PC-3 (cell line): ENCODE data around the gene CDK5RAP2. TPM values are rescaled to one million over a fixed set of nuclear protein-coding genes. Genes with fewer than 3 reads are reported as not detected.

Source experiments
- ATAC-seq: fragments of 200-7000 bp; cut with Tn5 transposase; 2 replicates; pipeline ENCODE4 v1.9.1; 2020; ENCODE audit warnings: mild to moderate bottlenecking, moderate library complexity
- BruUV-seq: library from RNA; stranded (reverse); fragments of 400-500 nt; replicated peaks from 2 replicates; lab custom pipeline; 2021; lab: Mats Ljungman, UMichigan
- CTCF ChIA-PET: fragments of 300-600 bp; sonication (Branson Sonifier 250); formaldehyde crosslinking; loops from one replicate; lab custom pipeline; 2022; ENCODE audit warnings: antibody characterized with exemption; lab: Charles Lee
- POLR2A ChIA-PET: fragments of 300-600 bp; sonication (Branson Sonifier 250); formaldehyde crosslinking; loops from one replicate; lab custom pipeline; 2022; ENCODE audit warnings: antibody characterized with exemption; ENCODE audit not compliant: unreplicated experiment; lab: Charles Lee
- DNase-seq: peaks from one replicate; pipeline ENCODE4 v3.0.0-alpha.2; 2015
- H2AFZ ChIP-seq: fragments of 300-600 bp; sonication (generic); 2 replicates; pipeline ENCODE4 v1.6.0; 2016; ENCODE audit warnings: antibody characterized with exemption, low read length
- H3F3A ChIP-seq: fragments of 300-600 bp; sonication (generic); one replicate; pipeline ENCODE4 v1.6.0; 2017; ENCODE audit warnings: antibody characterized with exemption, low read length, control low read depth, mild to moderate bottlenecking; ENCODE audit not compliant: unreplicated experiment
- H3K27ac ChIP-seq: fragments of 300-600 bp; sonication (generic); 2 replicates; pipeline ENCODE4 v1.5.1; 2016; ENCODE audit warnings: mild to moderate bottlenecking, low read length
- H3K27me3 ChIP-seq: fragments of 300-600 bp; sonication (generic); 2 replicates; pipeline ENCODE4 v1.6.1; 2016; ENCODE audit warnings: low read length, mixed read lengths
- H3K36me3 ChIP-seq: fragments of 300-600 bp; sonication (generic); 2 replicates; pipeline ENCODE4 v1.6.1; 2016; ENCODE audit warnings: low read depth, mixed run types, low read length, mixed read lengths
- H3K4me1 ChIP-seq: fragments of 300-600 bp; sonication (generic); 2 replicates; pipeline ENCODE4 v1.5.1; 2016; ENCODE audit warnings: low read length; ENCODE audit not compliant: insufficient read depth
- H3K4me2 ChIP-seq: fragments of 300-600 bp; sonication (generic); 2 replicates; pipeline ENCODE4 v1.6.0; 2016; ENCODE audit warnings: low read length
- H3K4me3 ChIP-seq: fragments of 300-600 bp; sonication (generic); 2 replicates; pipeline ENCODE4 v1.5.1; 2016; ENCODE audit warnings: mild to moderate bottlenecking, low read length, mixed read lengths
- H3K79me2 ChIP-seq: fragments of 300-600 bp; sonication (generic); 2 replicates; pipeline ENCODE4 v1.6.1; 2017; ENCODE audit warnings: low read length, mixed read lengths
- H3K9ac ChIP-seq: fragments of 300-600 bp; sonication (generic); 2 replicates; pipeline ENCODE4 v1.6.0; 2016; ENCODE audit warnings: mild to moderate bottlenecking, low read length
- H3K9me2 ChIP-seq: fragments of 300-600 bp; sonication (generic); replicated peaks from 2 replicates; pipeline ENCODE4 v1.6.1; 2016; ENCODE audit warnings: mixed run types, low read length, mixed read lengths
- H3K9me3 ChIP-seq: fragments of 300-600 bp; sonication (generic); 2 replicates; pipeline ENCODE4 v1.6.1; 2016; ENCODE audit warnings: low read length, mixed read lengths
- H4K20me1 ChIP-seq: fragments of 300-600 bp; sonication (generic); 2 replicates; pipeline ENCODE4 v1.6.1; 2016; ENCODE audit warnings: low read length, mixed read lengths
- EZH2 ChIP-seq: fragments of 300-600 bp; sonication (generic); IDR thresholded peaks from one replicate; pipeline ENCODE4 v1.6.1; 2017; ENCODE audit warnings: antibody characterized with exemption, mild to moderate bottlenecking, low read length; ENCODE audit not compliant: unreplicated experiment
- EZH2phosphoT487 ChIP-seq: fragments of 300-600 bp; sonication (generic); IDR thresholded peaks from 2 replicates; pipeline ENCODE4 v1.6.1; 2018; ENCODE audit warnings: mild to moderate bottlenecking, antibody characterized with exemption, low read length, borderline replicate concordance
- intact Hi-C: fragments of 100-400 bp; cut with micrococcal nuclease; formaldehyde crosslinking; loops from 2 replicates; pipeline ENCODE4 v1.9.0; 2023
- total RNA-seq: library from RNA; depleted of rRNA; stranded (reverse); fragments of >200 nt; gene quantifications from 2 replicates; pipeline ENCODE4 v1.2.3, GENCODE V29; 2014
- TF ChIP-seq, protein P1 (sequence below): fragments of 300-600 bp; sonication (generic); conservative IDR thresholded peaks from 2 replicates; pipeline ENCODE4 v1.5.1; 2017; ENCODE audit warnings: antibody characterized with exemption, low read depth, mild to moderate bottlenecking, low read length

Gene CDK5RAP2
- total RNA-seq, 1 experiment from 2014 or later = 37.4 TPM

DNA sequence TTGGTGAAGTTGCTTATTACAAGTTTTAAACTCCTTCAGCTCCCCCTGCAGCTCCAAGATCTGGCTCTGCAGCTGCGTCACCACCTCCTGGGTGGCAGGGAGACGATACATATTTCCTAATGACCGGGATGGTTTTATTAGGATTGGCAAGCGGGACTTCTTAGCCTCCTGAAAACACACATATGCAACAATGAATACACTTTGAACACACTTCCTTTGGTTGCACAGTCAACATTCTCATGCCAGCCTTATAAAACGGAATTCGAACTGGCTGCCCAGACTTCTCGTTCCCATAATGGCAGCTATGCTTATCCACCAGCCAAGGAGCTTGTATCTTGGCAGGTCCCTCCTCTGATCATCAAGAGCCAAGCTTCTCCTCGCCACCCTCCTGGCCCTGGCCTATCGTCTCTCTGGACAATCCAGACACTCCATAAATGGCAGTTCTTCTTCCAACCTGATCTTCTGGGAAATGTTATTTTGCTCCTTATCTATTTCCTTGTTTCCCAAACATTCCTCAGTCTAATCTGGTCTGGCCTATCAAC, 131.9 kb downstream of the CDK5RAP2 start:
- no TSS peak for BruUV-seq
- no peaks in the 10 kb centered on the region for H3K9me3 ChIP-seq
- TF ChIP-seq, protein P1, sequence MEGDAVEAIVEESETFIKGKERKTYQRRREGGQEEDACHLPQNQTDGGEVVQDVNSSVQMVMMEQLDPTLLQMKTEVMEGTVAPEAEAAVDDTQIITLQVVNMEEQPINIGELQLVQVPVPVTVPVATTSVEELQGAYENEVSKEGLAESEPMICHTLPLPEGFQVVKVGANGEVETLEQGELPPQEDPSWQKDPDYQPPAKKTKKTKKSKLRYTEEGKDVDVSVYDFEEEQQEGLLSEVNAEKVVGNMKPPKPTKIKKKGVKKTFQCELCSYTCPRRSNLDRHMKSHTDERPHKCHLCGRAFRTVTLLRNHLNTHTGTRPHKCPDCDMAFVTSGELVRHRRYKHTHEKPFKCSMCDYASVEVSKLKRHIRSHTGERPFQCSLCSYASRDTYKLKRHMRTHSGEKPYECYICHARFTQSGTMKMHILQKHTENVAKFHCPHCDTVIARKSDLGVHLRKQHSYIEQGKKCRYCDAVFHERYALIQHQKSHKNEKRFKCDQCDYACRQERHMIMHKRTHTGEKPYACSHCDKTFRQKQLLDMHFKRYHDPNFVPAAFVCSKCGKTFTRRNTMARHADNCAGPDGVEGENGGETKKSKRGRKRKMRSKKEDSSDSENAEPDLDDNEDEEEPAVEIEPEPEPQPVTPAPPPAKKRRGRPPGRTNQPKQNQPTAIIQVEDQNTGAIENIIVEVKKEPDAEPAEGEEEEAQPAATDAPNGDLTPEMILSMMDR = no peak
- TF ChIP-seq EZH2phosphoT487 (no peak), EZH2 (no peak)
- H3K4me3 ChIP-seq = no peak overlapping the region
- DNase-seq (no peak), ATAC-seq (no peak)
- intact Hi-C loops = no loop called here
- ChIA-PET POLR2A (no interaction called here), CTCF (no interaction called here)
- H3K9ac ChIP-seq = no peak overlapping the region
- H3K36me3 ChIP-seq = peaks cover 12% of the 10 kb centered on the region
- no peaks in the 10 kb centered on the region for H3K27me3 ChIP-seq
- H3K4me1 ChIP-seq = 0 out of 2 replicates have a peak, but pooled peaks cover 10% of the 10 kb centered on the region
- H2AFZ ChIP-seq = no peak overlapping the region
- H3K4me2 ChIP-seq = no peak overlapping the region
- no peaks in the 10 kb centered on the region for H3K9me2 ChIP-seq
- no peaks in the 10 kb centered on the region for H3F3A ChIP-seq
- H3K27ac ChIP-seq = no peak overlapping the region
- H3K79me2 ChIP-seq = no peaks in the 10 kb centered on the region
- no peaks in the 10 kb centered on the region for H4K20me1 ChIP-seq

DNA sequence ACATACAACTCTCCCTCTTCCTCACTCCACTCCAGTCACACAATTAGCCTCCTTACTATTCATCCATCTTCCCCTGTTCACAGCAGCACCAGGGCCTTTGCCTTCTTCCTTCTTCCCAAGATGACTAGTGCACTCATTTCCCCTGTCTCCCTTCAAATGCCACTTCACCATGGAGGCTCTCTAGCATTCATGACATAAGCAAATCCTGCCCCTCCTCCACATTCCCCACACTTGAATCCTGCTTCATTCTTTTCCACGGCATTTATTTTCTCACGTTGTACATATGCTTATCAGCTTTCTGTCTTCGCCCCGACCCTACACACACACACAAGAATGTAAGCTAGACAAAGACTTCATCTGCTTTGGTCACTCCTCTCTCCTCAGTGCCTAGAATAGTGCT, 133.3 kb downstream of the CDK5RAP2 start:
- no peak overlapping the region for H3K4me3 ChIP-seq
- H3K9me3 ChIP-seq = no peaks in the 10 kb centered on the region
- ChIA-PET CTCF (no interaction called here), POLR2A (no interaction called here)
- ATAC-seq = no peak; the same call in 1 of the 2 replicates
- no peaks in the 10 kb centered on the region for H4K20me1 ChIP-seq
- intact Hi-C loops = no loop called here
- H3F3A ChIP-seq = no peaks in the 10 kb centered on the region
- peaks cover 6% of the 10 kb centered on the region for H3K36me3 ChIP-seq
- no peak overlapping the region for H3K4me2 ChIP-seq
- H3K9ac ChIP-seq = no peak overlapping the region
- no peaks in the 10 kb centered on the region for H3K9me2 ChIP-seq
- TF ChIP-seq EZH2 (no peak), EZH2phosphoT487 (no peak)
- TF ChIP-seq, protein P1 = no peak
- 0 out of 2 replicates have a peak, but pooled peaks cover 10% of the 10 kb centered on the region for H3K4me1 ChIP-seq
- no TSS peak for BruUV-seq
- H3K27ac ChIP-seq = no peak overlapping the region
- no peaks in the 10 kb centered on the region for H3K27me3 ChIP-seq
- no peaks in the 10 kb centered on the region for H3K79me2 ChIP-seq
- DNase-seq = no peak
- no peak overlapping the region for H2AFZ ChIP-seq

DNA sequence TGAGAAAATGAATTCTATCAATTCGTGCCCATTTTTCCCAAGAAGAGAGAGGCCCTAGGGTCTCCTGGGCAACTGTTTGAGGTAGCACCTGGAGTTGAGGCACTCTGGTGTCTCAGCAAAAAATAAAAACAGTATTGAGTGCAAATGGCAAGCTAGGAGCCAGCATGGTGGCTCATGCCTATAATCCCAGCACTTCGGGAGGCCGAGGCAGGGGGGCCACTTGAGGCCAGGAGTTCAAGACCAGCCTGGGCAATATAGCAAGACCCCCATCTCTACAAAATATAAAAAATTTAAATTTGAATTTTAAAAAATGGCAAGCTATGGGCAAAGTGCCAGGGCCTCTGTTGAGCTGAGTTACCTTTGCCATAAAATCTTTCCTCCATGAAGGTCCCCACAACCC, 136.0 kb downstream of the CDK5RAP2 start:
- Histone ChIP-seq H3K79me2 (no peaks in the 10 kb centered on the region), H3F3A (no peaks in the 10 kb centered on the region), H3K27ac (no peak overlapping the region), H3K9ac (no peak overlapping the region), H2AFZ (no peak overlapping the region), H3K4me1 (0 out of 2 replicates have a peak, but pooled peaks cover 10% of the 10 kb centered on the region), H4K20me1 (no peaks in the 10 kb centered on the region), H3K9me3 (no peaks in the 10 kb centered on the region), H3K9me2 (no peaks in the 10 kb centered on the region), H3K36me3 (peaks cover 6% of the 10 kb centered on the region), H3K27me3 (no peaks in the 10 kb centered on the region), H3K4me2 (no peak overlapping the region), H3K4me3 (no peak overlapping the region)
- intact Hi-C loops = no loop called here
- no TSS peak for BruUV-seq
- POLR2A ChIA-PET = no interaction called here
- DNase-seq (no peak), ATAC-seq (no peak)
- CTCF ChIA-PET = no interaction called here
- TF ChIP-seq, protein P1 = no peak
- TF ChIP-seq EZH2 (no peak), EZH2phosphoT487 (no peak)
